Subcutaneous adipose tissue (tissue), 4 donors: Measurements from ENCODE around the gene SP1. TPM values are rescaled to one million over a fixed set of nuclear protein-coding genes. Genes with fewer than 3 reads are reported as not detected.

Experiments used
- CTCF ChIP-seq: fragments of 450-650 bp; IDR thresholded peaks from one replicate; pipeline ENCODE4 v1.5.1; 2016; ENCODE audit warnings: low read depth, mild to moderate bottlenecking, control low read depth, antibody characterized with exemption, moderate library complexity
- total RNA-seq, 4 donors: library from RNA; depleted of rRNA; stranded (reverse); fragments of >200 nt; gene quantifications; one replicate each; pipeline ENCODE4 v1.1.0, GENCODE V29; 2016

Gene SP1
- total RNA-seq, 4 donors from 2014 or later, result 53.0 to 81.8 (median 72.7) TPM

GRCh38 chr12:53381731-53382630 is 2.0 kb downstream of the SP1 start:
- TF ChIP-seq CTCF, result no peak

DNA sequence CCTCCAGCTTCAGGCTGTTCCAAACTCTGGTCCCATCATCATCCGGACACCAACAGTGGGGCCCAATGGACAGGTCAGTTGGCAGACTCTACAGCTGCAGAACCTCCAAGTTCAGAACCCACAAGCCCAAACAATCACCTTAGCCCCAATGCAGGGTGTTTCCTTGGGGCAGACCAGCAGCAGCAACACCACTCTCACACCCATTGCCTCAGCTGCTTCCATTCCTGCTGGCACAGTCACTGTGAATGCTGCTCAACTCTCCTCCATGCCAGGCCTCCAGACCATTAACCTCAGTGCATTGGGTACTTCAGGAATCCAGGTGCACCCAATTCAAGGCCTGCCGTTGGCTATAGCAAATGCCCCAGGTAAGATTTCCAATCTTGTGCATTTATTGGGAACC is 3.3 kb downstream of the SP1 start:
- TF ChIP-seq CTCF, result no peak

DNA sequence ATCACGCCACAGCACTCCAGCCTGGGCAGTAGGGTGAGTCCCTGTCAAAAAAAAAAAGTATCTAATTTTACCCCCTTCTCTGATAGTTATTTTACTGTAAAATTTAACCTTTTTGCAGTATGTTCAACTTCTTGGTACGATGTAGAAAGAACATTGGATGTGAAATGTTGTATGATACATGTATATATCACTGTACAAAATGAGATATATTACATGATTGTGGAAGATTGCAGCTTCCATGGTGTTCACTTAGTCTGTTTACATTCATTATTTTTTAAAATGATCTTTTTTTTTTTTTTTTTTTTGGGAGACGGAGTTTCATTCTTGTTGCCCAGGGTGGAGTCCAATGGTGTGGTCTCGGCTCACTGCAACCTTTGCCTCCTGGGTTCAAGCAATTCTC is 9.0 kb downstream of the SP1 start:
- no peak for TF ChIP-seq CTCF

DNA sequence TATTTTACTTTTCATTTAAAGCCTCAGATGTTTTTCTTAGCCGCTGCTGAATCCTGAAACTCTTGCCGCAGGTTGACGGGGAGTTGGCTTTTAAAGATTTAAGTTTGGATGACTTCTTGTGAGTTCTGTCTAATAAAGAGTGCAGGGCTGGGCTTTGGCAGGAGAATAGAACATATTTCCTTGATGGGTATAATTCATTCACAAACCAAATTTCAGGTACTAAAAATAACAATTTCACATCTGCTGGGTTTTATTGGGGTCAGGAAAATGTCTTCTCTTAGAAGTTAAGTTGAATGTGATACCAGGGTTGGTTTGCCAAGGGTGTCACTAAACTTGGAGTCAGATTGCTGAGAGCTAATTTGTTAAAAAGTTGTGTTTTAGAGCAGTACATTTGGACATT is 9.7 kb downstream of the SP1 start:
- no peak for TF ChIP-seq CTCF

DNA sequence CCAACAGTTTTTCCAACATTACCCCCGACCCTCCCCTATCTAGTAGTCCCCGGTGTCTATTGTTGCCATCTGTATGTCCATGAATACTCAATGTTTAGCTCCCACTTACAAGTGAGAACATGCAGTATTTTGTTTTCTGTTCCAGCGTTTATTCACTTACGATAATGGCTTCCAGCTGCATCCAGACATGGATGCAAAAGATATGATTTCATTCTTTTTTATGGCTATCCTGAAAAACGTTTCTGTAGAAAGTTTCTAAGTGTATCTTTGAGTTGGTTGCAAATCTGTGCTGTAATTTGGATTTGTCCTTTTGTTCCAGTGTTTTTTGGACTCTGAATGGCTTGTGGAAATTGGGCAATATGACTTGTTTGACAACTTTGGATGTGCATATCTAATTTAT is 11.7 kb downstream of the SP1 start:
- no peak for TF ChIP-seq CTCF

DNA sequence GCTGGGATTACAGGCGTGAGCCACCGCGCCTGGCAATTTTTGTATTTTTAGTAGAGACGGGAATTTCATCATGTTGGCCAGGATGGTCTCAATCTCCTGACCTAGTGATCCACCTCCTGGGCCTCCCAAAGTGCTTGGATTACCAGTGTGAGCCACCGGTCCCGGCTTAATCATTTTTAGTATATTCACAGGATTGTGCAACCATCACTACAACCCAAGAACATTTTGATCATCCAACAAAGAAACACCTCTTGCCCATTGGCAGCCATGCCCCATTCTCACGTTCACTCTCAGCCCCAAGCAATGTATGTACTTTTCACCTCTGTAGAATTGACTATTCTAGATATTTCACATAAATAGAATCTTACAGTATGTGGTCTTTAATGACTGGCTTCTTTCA is 19.9 kb downstream of the SP1 start:
- TF ChIP-seq CTCF, result no peak

- no peak for TF ChIP-seq CTCF
Observed at GRCh38 chr12:53402871-53403270, 22.9 kb downstream of the SP1 start.
